Sigmoid colon (tissue), 7 donors: ENCODE results near the gene BRAF. TPM values are rescaled to one million over a fixed set of nuclear protein-coding genes. Genes with fewer than 3 reads are reported as not detected.

Experiments used
- DNase-seq: peaks from one replicate; pipeline ENCODE4 v3.0.0-alpha.2; 2019
- H3K27ac ChIP-seq, 4 donors: fragments of 200-600 bp; sonication (generic); one replicate each; pipeline ENCODE4 v1.5.1; 2016 to 2019; ENCODE audit warnings: mild to moderate bottlenecking in 1 of 4
- H3K27me3 ChIP-seq, 3 donors: fragments of 200-600 bp; sonication (generic); one replicate each; pipeline ENCODE4 v1.5.1; 2019; ENCODE audit warnings: mild to moderate bottlenecking in 1 of 3
- H3K36me3 ChIP-seq, 4 donors: fragments of 200-600 bp; sonication (generic); one replicate each; pipeline ENCODE4 v1.5.1; 2016 to 2019
- H3K4me1 ChIP-seq, 4 donors: fragments of 200-600 bp; sonication (generic); one replicate each; pipeline ENCODE4 v1.5.1; 2017 to 2019
- H3K4me3 ChIP-seq, 4 donors: fragments of 200-600 bp; sonication (generic); one replicate each; pipeline ENCODE4 v1.5.1; 2017 to 2019; ENCODE audit warnings: mild to moderate bottlenecking in 2 of 4, moderate library complexity in 1 of 4
- H3K9me3 ChIP-seq, 4 donors: fragments of 200-600 bp in 3 of 4; sonication (generic) in 3 of 4; one replicate each; pipeline versions ENCODE4 v1.5.1 to v1.6.1; 2013 to 2019
- CTCF ChIP-seq, 4 experiments: fragments of 450-650 bp in 3 of 4; fragments of 200-600 bp in 1 of 4; IDR thresholded peaks; one replicate each; pipeline ENCODE4 v1.5.1; 2016 to 2019; ENCODE audit warnings: antibody characterized with exemption in 4 of 4, mild to moderate bottlenecking in 3 of 4, moderate library complexity in 2 of 4
- EP300 ChIP-seq, 4 donors: sonication (generic); formaldehyde crosslinking; IDR thresholded peaks; one replicate each; pipeline ENCODE4 v1.6.1; 2017; ENCODE audit warnings: antibody characterized with exemption in 4 of 4
- POLR2A ChIP-seq, 2 donors: fragments of 450-650 bp; IDR thresholded peaks; one replicate each; pipeline ENCODE4 v1.6.1; 2016; ENCODE audit warnings: antibody characterized with exemption in 2 of 2, mild to moderate bottlenecking in 2 of 2, moderate library complexity in 2 of 2
- POLR2AphosphoS5 ChIP-seq, 4 donors: sonication (generic); formaldehyde crosslinking; IDR thresholded peaks; one replicate each; pipeline ENCODE4 v1.6.1; 2017; ENCODE audit warnings: antibody characterized with exemption in 4 of 4
- WGBS, 2 donors: extraction: QIAGEN DNeasy Blood & Tissue Kit; methylation state at CpG; one replicate each; pipeline ENCODE4 v1.1.7; 2013; 5-methylcytosine and 5-hydroxymethylcytosine counted together
- intact Hi-C: fragments of 100-400 bp; cut with DNase I; formaldehyde crosslinking; loops from one replicate; pipeline ENCODE4 v1.15.1; 2023
- polyA plus RNA-seq, 3 donors: library from polyadenylated mRNA; stranded (reverse); fragments of 200-250 nt; gene quantifications; one replicate each; pipeline ENCODE4 v1.2.3, GENCODE V29; 2013
- total RNA-seq, 4 donors: library from RNA; depleted of rRNA; stranded (reverse); fragments of >200 nt; gene quantifications; one replicate each; pipeline ENCODE4 v1.1.0, GENCODE V29; 2016
- donor health status: healthy with polysubstance abuse.
- donor health status: Bipolar disorder and iron deficiency.
- donor health status: healthy.

The BRAF gene
- total and polyA plus RNA-seq, 7 donors: 4.8 to 64.8 (median 43.1) TPM

- DNase-seq: peak; percentile 64
- no peak overlapping the region for H3K27ac ChIP-seq
- H3K27me3 ChIP-seq: no peaks in the 10 kb centered on the region
- 20 to 37% methylated on average over 5 of the region's 5 CpGs for WGBS, 2 donors
- peaks cover 0 to 14% (median 5%) of the 10 kb centered on the region in 4 donors for H3K4me1 ChIP-seq
- intact Hi-C loops: loop anchor here (1.0 to 5.0 kb wide), 4 partner anchors 112 to 841 kb away; no protein-coding TSS in a partner anchor
- peak; percentile 49 to 72 (median 57) for TF ChIP-seq CTCF (IDR thresholded peaks at IDR 0.05)
- TF ChIP-seq EP300 (IDR thresholded peaks at IDR 0.05): no peak
- no peaks in the 10 kb centered on the region for H3K9me3 ChIP-seq
- no peaks in the 10 kb centered on the region for H3K36me3 ChIP-seq
- no peak overlapping the region for H3K4me3 ChIP-seq
Measured at GRCh38 chr7:140810830-140811556, 113.7 kb downstream of the BRAF start.

GRCh38 chr7:140810385-140810784 lies 114.3 kb downstream of the BRAF start:
- intact Hi-C loops: loop anchor here (2.0 to 5.0 kb wide), 3 partner anchors 112 to 842 kb away; no protein-coding TSS in a partner anchor
- TF ChIP-seq CTCF (IDR thresholded peaks at IDR 0.05) (no peak), POLR2A (IDR thresholded peaks at IDR 0.05) (no peak), EP300 (IDR thresholded peaks at IDR 0.05) (no peak), POLR2AphosphoS5 (IDR thresholded peaks at IDR 0.05) (no peak)
- no peaks in the 10 kb centered on the region for H3K9me3 ChIP-seq
- peaks cover 0 to 9% (median 5%) of the 10 kb centered on the region in 4 donors for H3K4me1 ChIP-seq
- no peak overlapping the region for H3K4me3 ChIP-seq
- H3K27ac ChIP-seq: no peak overlapping the region
- no peaks in the 10 kb centered on the region for H3K27me3 ChIP-seq
- H3K36me3 ChIP-seq: no peaks in the 10 kb centered on the region
- DNase-seq: no peak
- 97% methylated on average over 9 of the region's 9 CpGs for WGBS, 2 donors

GRCh38 chr7:140778975-140779374 lies 145.8 kb downstream of the BRAF start:
- H3K36me3 ChIP-seq: peaks cover 3 to 93% (median 29%) of the 10 kb centered on the region in 4 donors
- no peak overlapping the region for H3K27ac ChIP-seq
- 50 to 67% methylated on average over 2 of the region's 2 CpGs for WGBS, 2 donors
- no peak for DNase-seq
- no peaks in the 10 kb centered on the region for H3K27me3 ChIP-seq
- no peaks in the 10 kb centered on the region for H3K9me3 ChIP-seq
- intact Hi-C loops: no loop called here
- H3K4me3 ChIP-seq: no peak overlapping the region
- TF ChIP-seq POLR2A (IDR thresholded peaks at IDR 0.05) (no peak), EP300 (IDR thresholded peaks at IDR 0.05) (no peak), CTCF (IDR thresholded peaks at IDR 0.05) (no peak), POLR2AphosphoS5 (IDR thresholded peaks at IDR 0.05) (no peak)
- no peaks in the 10 kb centered on the region for H3K4me1 ChIP-seq

- no peak for DNase-seq
- Histone ChIP-seq H3K27ac (no peak overlapping the region), H3K4me3 (no peak overlapping the region), H3K36me3 (peaks cover 3 to 89% (median 29%) of the 10 kb centered on the region in 4 donors), H3K27me3 (no peaks in the 10 kb centered on the region), H3K9me3 (no peaks in the 10 kb centered on the region), H3K4me1 (no peaks in the 10 kb centered on the region)
- TF ChIP-seq POLR2AphosphoS5 (IDR thresholded peaks at IDR 0.05): no peak
- no peak for TF ChIP-seq POLR2A (IDR thresholded peaks at IDR 0.05)
- TF ChIP-seq CTCF (IDR thresholded peaks at IDR 0.05): no peak
- TF ChIP-seq EP300 (IDR thresholded peaks at IDR 0.05): no peak
- intact Hi-C loops: no loop called here
- WGBS, 2 donors: 93 to 97% methylated on average over 1 of the region's 1 CpG
Measured at GRCh38 chr7:140778568-140778967, 146.2 kb downstream of the BRAF start.
